Astrocyte of the spinal cord (primary cell): ENCODE results near the gene C12orf56.
"Not testable (repeated sequence)": the region's sequence is repeated elsewhere in the genome, so short reads cannot be mapped to it uniquely, and the experiment has no call there.

ENCODE experiments used
- DNase-seq: peaks from one replicate; pipeline ENCODE4 v3.0.0; 2011; ENCODE audit warnings: low read depth, low spot score
- H3K4me3 ChIP-seq: 2 replicates; pipeline ENCODE4 v1.5.1; 2011; ENCODE audit warnings: low read depth, mild to moderate bottlenecking, low read length, moderate library complexity
- CTCF ChIP-seq: IDR thresholded peaks from 2 replicates; pipeline ENCODE4 v1.5.1; 2012; ENCODE audit warnings: low read depth, mild to moderate bottlenecking, low read length, inconsistent platforms
- in situ Hi-C: cut with HindIII; loops from 2 replicates; pipeline ENCODE4 v1.10.0; 2017; ENCODE audit warnings: low sequenced_read_pairs

The C12orf56 gene

GRCh38 chr12:64304571-64304970 lies 86.0 kb downstream of the C12orf56 start:
- TF ChIP-seq CTCF: no peak
- no peak for DNase-seq
- H3K4me3 ChIP-seq: no peak overlapping the region
- in situ Hi-C loops: no loop called here

DNA sequence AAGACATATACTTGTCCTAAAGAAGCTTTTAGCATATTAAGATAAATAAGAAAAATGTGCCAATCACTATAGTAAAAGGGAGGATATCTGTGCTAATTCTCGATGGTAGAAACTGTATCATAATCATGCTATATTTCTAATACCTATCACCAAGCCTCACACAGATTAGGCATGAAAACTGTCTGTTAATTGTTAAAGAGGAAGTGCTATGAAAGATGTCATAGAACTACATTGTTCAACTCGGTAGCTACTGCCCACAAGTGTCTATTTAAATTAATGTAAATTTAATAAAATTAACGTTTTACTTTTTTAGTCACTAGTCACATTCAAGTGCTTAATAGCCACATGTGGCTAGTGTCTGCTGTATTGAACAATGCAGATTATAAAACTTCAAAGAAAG lies 90.9 kb downstream of the C12orf56 start:
- no peak for DNase-seq
- H3K4me3 ChIP-seq: no peak overlapping the region
- TF ChIP-seq CTCF: no peak
- in situ Hi-C loops: no loop called here

- no peak overlapping the region for H3K4me3 ChIP-seq
- in situ Hi-C loops: no loop called here
- no peak for TF ChIP-seq CTCF
- DNase-seq: no peak
Observed at GRCh38 chr12:64296301-64296700, 94.3 kb downstream of the C12orf56 start.

- DNase-seq: no peak
- no peak overlapping the region for H3K4me3 ChIP-seq
- in situ Hi-C loops: no loop called here
- no peak for TF ChIP-seq CTCF
Observed at GRCh38 chr12:64293654-64294364, 96.7 kb downstream of the C12orf56 start.

DNA sequence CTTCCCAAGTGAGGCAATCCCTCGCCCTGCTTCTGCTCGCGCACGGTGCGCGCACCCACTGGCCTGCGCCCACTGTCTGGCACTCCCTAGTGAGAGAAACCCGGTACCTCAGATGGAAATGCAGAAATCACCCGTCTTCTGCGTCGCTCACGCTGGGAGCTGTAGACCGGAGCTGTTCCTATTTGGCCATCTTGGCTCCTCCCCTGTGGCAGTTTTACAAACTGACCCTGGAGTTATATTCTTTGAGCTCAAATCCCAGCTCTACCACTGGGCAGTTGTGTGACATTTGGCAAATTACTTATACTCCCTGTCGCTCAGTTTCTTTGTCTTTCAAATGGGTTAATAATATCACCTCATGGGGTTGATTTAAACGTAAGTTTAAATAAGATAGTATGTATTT lies 97.4 kb downstream of the C12orf56 start:
- DNase-seq, in situ Hi-C loops, H3K4me3 ChIP-seq: not testable (repeated sequence)

DNA sequence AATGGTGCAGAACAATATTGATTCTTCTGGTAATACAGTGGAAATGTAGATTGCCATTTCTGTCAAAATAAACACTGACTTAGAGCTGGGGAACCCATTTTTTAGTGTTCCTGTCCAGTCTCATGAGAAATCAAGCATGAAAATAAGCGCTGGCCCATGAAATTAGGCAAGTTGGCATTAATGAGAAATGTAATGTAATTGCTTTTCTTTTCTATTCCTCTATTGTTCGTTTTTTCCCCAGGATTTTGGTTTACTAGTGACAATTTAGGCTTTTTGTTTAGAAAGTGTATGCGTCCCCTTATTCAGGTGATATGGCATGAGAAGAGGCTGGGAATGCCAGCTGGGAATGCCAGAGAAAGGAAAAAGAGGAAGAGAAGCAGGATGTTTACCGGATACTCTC lies 104.0 kb downstream of the C12orf56 start:
- in situ Hi-C loops: no loop called here
- no peak overlapping the region for H3K4me3 ChIP-seq
- TF ChIP-seq CTCF: no peak
- DNase-seq: no peak

GRCh38 chr12:64284256-64284655 lies 106.3 kb downstream of the C12orf56 start:
- TF ChIP-seq CTCF: no peak

More at GRCh38 chr12:64284256-64284655, 106.3 kb downstream of the C12orf56 start:
- in situ Hi-C loops: no loop called here
- DNase-seq: no peak
- H3K4me3 ChIP-seq: no peak overlapping the region
